DMS53 (cell line): ENCODE results near the gene JPH3.
"Not testable (repeated sequence)": the region's sequence is repeated elsewhere in the genome, so short reads cannot be mapped to it uniquely, and the experiment has no call there.

ENCODE experiments used
- DNase-seq: peaks from one replicate; lab custom pipeline; 2025; lab: John Stamatoyannopoulos, UW

Gene JPH3

DNA sequence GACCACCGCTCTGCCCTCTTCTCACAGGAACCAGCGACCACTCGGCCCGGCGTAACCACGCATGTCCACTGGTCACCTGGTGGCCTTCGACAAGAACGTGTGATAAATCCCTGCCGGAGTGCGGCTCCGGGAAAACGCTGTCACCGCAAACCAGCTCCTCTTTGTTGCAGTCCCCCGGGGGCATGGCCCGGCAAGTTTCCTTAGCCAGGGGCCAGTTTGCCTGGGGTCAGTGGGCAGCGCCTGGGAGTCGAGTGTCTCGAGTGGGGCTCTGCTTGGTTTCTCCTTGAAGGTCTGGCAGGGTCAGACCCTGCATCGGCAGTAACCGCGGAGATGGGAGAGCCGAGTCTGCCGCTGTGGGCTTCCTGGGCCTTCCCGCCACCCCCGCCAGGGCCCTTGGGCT lies 52.5 kb downstream of the JPH3 start:
- DNase-seq: no peak

DNA sequence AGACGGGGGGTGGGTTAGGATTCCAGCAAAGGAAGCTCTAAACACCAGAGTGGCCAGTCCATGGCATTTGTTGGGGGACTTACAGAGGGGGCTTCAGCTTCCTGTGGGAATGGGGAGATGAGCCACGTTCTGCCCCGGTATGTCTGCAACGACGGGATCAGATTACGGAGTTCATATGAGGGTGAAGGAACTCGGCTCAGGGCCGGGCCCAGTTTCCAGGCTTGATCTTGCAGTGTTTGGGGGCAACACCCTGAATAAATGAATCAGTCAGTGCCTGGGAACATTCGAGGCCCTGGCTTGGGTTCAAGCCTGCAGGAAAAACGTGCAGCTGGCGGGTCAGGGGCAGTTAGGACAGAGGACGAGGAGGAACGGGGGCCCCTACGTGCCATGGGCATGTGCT lies 54.0 kb downstream of the JPH3 start:
- no peak for DNase-seq

DNA sequence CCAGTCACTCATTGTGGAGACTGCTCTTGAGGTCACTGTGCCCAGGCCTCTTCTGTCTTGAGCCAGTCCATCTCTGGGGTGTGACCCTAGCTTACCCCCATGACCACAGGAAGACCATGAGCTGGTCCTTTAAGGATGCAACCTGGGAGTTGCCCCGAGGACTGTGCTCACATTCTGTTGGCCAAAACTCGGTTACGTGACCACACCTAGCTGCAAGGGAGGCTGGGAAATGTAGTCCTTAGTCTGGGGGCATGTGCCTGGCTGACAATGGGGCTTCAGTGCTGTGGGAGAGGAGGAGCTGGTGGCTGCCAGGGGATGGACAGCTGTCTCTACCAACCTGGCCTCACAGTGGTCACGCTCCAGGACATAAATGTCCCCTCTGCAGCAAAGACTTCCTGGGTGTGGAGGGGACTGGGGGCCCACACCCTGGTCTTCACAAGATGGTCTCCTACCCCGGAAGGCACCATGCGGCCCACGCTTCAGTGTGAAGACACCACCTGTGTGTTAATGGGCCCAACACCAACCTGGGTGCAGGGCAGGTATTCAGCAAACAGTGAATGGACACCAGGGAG lies 55.4 kb downstream of the JPH3 start:
- DNase-seq: no peak

DNA sequence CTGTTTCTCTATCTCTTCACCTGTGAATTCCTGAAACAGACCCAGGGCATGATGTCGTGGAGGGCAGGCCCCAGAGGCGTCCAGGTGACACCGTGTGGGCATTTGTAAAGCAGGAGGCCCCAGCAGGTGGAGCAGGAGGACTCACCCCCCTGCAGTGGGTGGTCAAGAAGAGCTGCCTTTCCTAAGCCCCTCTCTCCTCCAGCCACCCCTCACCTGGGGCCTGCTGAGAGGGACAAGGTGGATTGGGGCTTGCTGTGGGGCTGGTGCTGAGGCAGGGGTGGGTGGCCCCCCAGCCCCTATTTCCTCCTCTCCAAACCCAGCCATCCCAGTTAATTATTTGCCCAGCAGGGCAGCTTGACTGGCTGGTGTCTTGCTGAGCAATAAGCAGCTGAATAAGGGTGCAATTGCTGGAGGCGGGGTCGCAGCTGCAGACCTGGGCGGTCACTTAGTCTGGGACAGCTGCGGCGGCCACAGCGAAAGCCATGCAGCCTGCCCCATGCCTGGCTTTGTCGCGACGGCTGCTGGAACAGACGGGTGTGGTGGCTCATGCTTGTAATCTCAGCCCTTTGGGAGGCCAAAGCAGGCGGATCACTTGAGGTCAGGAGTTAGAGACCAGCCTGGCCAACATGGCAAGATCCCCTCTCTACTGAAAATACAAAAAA lies 56.4 kb downstream of the JPH3 start:
- DNase-seq: peak; percentile 34

DNA sequence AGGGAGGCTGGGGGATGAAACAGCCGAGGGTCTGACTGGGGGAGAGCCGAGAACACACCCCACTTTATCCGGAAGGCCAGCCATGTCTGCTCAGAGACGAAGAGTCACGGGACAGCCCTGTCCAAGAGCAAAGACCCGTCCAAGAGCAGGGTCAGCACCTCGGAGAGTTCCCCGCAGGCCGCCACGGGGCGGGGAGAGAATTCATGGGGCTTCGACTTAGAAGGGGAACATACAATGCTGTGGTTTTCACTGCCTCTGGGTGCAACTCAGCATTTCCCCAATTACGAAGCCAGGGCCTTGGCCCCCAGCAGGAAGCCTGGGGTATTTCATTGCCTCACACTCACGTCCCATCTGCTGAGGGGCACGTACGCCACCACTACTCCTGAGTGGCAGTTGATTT lies 59.3 kb downstream of the JPH3 start:
- no peak for DNase-seq

DNA sequence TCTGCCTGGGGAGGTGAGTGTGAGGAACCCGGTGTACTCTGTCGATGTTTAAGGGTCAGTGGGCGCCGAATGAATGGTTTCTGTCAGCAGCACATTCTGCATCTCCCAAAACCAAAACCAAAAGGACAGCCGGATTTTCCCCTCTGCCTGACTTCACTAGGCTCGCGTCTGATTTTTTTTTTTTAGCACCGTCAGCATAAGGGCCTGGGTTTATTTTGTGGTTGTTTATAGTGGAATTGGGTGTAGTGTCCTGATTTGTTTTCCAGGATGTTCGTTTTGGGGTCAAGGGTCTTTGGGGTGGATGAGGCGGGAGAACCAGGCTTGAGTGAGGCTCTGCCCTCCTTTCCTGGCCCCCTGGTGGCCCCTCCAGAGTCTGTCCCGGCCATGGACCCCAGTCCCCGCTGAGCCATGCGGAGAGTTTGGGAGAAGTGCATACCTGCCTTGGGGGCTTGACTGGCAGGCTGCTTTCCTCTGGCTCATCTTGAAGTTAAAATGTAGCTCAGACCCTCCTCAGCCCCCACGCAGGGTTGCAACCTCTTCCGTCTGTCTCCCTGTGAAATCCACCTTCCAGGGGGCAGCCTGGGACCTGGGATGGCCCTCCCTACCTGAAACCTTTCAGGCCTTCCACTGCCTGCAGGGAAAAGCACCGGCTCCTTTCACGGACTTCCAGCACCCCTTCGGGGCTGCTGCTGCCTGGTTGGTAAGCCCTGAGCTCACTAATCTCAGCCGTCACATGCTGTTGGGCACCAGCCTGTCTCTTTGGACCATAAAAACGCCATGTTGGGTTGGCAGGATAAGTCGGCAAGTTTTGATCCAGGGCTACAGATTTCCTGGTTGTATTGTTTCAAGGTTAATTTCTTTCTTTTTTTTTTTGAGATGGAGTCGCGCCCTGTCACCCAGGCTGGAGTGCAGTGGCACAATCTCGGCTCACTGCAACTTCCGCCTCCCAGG lies 60.2 kb downstream of the JPH3 start:
- no peak for DNase-seq

DNA sequence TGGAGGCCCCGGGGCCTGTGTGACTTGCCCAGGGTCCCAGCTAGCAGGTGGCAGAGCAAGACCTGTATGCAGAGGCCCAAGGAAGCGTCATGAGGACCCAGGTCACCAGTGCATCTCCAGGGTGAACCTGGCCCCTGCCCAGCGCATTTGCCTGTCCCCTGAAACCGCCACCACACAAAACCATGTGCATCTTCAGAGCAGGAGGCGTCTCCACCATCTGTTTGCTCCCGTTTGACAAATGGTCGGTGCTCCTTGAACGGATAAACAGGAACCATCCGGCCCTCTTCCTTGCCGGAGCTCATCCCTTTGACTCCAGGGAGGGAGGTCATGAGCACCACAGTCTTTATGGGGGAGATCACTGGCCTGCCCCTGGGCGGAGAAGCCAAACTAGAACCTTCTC lies 62.5 kb downstream of the JPH3 start:
- DNase-seq: no peak

DNA sequence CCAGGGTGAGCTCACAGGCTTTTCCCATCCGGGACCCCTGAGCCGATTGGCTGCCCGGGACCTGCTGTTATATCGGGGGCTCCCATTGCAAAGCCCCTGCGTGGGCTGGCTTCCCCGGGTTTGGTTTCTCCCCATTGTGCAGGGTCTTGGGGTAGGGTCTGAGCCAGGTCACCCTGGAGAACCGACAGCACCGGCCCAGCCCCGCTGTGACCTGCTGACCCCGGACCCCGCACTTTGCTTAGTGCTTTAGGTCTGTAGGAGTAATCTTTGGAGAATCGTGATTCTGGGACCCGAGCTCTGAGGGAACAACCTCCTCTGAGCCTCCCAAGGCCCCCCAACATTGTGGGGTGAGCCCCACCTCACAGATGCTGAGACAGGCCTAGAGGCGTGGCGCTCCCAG lies 62.9 kb downstream of the JPH3 start:
- no peak for DNase-seq

DNA sequence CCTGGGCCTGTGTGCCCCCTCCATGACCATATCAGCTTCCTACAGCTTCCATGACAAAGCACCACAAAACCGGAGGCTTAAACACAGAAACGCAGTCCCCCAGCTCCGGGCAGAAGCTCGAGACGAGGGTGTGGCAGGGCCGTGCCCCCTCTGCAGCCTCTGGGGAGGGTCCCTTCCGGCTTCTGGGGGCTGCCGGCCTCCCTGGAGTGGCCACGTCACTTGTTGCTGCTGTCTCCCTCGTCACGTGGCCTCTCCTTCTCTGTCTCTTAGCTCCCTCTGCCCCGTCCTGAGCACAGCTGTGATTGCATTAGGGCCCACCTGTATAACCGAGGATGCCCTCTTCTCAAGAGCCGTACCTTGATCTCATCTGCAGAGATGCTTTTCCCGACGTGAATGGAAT lies 64.6 kb downstream of the JPH3 start:
- DNase-seq: no peak

DNA sequence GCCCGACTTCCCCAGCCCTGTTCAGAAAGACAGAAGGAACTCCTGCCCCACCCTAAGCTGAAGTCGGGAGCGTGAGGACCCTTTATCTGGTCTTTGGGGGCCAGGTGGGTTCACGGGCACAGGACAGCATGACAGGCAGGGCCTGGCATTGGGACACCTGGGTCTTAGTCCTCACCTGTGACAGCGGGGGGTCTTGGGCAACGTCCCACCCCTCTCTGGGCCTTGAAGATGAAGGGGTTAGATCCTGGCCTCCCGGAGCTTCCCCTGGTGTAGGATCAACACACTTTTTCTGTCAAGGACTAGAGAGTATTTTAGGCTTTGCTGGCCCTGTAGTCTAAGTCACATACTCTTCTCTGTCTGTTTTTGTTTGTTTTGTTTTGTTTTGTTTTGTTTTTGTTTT lies 65.1 kb downstream of the JPH3 start:
- no peak for DNase-seq

DNA sequence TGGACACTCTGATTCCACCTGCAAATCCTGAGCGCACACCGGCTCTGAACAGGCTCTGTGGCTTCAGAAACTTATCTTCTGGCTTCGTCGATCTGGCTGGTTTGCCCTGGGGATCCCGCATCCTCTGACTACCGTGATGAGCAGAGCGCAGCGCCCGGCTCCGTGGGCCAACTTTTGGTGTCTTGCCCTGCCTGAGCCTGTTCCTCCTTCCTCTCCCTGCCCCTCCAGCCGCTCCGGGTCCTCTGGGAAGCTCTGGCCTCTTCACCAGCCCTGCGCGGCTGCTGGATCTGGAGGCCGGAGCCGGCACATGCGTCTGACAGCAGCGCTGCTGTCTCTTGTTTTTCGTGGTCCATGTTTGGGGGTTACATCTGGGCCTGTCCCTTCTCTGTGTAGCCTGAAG lies 65.6 kb downstream of the JPH3 start:
- no peak for DNase-seq

DNA sequence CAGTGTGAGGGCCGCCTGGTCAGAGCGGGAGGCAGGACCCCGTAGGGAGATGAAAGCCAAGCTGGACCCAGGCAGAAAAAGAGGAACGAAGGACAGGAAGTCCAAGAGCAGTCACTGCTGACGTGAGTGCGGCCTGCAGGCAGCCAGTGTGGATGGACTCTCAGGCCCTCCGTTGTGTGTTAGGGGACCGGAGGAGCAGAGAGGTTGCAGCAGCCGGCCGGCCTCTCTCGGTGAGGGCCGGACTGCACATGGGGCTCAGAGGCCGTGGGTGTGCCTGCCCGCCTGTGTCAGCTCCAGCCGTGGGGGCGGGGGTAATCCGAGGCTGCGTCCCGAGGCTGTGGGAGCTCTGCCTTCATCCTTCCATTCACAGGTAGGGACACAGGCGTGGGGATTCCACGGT lies 67.4 kb downstream of the JPH3 start:
- no peak for DNase-seq

DNA sequence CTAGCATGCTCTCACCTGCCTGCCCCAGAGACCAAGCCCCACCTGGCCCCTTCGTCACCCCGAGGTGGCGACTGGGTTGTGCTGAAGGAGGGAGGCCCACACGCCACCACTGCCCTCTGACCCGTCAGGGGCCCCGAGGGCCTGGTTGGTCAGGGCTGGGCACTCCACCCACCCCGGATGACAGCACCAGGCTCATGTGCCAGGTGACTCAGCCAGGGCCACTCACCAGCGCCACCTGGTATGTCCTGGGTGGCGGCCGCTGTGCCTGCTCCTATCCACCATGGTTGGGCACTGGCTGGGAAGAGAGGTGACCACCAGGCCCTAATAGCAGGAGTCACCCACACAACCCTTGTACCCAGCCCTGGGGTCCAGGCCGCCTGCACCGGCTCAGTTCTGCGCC lies 68.9 kb downstream of the JPH3 start:
- no peak for DNase-seq

DNA sequence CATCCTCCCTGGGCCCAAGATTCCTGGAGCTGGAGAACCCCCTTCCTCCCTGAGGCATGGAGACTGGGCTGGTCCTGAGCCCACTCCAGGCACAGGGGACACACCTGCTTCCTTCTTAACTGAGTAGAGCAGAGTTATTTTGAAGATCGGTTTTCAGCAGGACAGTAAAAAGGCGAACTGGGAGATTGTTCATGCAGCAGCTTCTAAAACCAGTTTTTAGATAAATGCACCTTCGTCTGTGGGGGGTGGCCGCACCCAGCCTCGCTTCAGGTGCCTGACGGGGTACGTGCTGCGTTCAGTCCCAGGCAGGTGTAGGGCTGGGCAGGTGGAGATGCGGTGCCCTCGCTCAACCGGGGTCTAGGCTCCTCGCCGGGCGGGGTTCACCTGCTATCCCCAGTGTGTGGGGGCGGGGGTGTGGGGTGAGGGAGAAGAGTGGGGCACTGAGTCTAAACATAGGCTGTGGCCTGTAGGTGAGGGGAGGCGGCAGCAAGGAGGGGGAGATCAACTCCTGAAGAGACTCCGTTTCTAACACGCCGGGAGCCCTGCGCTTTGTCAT lies 69.5 kb downstream of the JPH3 start:
- no peak for DNase-seq

DNA sequence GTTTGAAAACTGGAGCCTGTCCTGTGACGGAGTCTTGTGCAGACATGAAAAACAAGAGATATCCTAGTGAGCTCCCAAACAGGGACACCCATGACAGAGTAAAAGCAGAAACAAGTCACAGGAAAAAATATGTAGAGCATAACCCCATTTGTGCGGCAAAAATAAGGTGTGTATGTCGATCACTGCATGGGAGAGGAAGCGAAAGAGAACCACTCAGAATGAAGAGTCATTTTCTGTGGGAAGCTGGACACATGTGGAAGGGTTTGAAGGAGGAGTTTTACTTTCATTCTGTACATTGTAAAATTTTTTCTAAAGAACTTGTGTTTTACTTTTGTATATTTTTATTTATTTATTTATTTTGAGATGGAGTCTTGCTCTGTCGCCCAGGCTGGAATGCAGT lies 72.1 kb downstream of the JPH3 start:
- DNase-seq: no peak

DNA sequence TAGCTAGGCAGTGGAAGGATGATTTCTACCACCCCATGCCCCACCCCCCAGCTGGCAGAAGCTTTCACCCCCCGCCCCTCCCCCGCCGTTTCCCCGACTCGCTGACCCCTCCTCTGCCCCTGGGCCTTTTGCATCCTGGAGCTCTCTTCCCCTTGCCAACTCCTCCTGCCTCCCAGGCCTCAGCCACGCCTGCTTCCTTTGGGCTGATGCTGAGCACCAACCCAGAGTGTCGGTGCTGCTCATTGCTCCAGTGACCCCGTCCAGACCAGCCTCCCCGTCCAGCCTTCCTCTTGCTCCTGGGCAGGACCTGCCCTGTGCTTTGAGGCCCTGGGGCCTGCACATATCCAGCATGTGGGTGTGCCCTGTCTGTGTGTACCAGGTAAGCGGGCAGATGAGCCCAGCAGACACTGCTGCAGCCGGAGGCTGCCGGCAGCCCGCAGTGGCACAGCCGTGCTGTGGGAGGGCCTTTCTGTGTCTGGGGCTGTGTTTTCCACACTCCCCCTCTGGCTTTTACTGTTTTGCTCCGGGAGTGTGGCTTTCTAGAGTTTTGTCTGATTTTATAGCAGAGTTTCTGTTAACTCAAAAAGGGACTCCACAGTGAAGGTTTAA lies 72.9 kb downstream of the JPH3 start:
- no peak for DNase-seq

DNA sequence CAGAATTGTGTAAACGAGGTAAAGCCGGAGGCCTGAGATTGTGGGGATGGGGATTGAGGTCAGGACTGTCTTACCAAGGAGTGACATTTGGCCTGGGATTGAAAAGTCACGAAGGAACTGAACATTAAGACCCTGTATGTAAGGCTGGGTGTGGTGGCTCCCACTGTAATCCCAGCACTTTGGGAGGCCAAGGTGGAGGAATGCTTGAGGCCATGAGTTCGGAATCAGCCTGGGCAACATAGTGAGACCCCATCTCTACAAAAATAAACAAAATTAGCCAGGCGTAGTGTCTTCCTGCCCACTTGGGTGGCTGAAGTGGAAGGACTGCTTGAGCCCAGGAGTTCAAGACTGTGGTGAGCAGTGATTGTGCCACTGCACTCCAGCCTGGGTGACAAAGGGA lies 75.5 kb downstream of the JPH3 start:
- DNase-seq: no peak

DNA sequence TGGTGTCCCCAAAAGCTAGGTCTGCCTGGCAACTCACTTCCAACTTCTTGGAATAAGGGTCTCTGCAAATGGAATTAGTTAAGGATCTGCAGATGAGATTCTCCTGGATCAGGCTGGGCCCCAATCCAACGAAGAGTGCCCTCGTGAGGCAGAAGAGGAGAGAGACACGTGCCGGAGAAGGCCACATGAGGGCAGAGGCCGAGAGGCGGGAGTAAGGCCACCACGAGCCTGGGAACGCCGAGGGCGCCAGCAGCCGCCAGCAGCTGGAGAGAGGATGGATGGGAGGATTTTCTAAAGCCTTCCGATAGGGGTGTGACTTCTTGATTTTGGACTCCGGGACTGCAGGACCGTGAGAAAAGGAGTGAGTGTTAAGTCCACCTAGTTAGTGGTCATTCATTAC lies 76.3 kb downstream of the JPH3 start:
- no peak for DNase-seq

DNA sequence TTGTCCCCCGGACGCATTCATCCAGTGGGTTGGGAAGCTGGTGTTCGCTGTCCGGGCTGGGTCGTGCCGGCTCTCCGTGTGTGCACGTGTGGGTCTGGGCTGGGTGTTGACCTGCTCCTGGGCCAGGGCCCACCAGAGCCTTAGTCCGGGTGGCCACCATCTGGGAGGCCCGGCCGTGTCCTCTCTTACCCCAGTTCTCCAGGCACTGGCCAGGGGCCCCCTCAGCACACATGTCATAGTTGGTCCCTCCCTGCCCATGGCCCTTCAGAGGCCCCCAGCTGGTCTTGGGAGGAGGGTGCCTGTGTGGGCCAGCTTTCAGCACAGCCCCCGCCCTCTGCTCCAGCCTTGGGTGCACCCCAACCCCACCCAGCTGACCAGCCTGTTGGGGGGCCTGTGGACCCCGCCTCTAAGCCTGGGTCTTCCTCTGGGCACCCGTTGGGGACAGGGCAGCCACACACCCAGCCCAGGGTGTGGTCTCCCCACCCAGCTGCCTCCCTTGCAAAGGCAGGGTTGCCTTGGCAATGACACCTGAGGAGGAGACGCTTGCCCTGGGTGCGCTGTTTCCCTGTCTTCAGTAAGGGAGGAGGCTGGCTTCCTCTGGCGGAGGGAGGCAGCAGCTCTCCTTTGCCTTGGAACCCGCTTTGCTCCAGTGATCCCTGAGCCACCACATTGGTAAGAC lies 77.4 kb downstream of the JPH3 start:
- DNase-seq: no peak

DNA sequence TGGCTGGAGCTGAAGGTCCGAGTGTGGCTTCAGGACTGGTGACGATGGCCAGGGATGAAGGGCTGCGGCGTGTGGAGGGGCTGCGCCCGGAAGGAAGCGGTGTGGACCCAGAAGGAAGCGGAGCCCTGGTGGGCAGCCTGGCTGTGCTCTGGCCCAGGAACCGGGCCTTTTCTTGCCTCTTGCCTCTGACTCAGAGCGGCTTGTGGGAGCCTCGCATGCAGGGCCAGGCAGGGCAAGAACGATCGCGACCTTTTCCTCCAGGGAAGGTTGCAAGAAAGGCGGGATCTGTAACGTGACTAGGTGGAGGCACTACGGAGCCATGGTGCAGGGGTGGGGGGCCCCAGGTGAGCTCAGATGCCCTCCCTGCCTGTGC lies 78.0 kb downstream of the JPH3 start:
- DNase-seq: no peak

DNA sequence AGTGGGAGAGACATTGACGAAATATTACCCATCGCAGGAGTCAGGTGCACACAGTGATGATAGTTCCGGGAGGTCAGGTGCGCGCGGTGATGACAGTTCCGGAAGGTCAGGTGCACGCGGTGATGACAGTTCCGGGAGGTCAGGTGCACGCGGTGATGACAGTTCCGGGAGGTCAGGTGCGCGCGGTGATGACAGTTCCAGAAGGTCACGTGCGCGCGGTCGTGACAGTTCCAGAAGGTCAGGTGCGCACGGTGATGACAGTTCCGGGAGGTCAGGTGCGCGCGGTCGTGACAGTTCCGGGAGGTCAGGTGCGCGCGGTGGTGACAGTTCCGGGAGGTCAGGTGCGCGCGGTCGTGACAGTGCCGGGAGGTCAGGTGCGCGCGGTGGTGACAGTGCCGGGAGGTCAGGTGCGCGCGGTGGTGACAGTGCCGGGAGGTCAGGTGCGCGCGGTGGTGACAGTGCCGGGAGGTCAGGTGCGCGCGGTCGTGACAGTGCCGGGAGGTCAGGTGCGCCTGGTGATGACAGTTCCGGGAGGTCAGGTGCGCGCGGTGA lies 78.8 kb downstream of the JPH3 start:
- not testable (repeated sequence) for DNase-seq
